PC-3 (cell line): ENCODE measurements around the gene ZNRF1. TPM values are rescaled to one million over a fixed set of nuclear protein-coding genes. Genes with fewer than 3 reads are reported as not detected.

Experiments
- ATAC-seq: fragments of 200-7000 bp; cut with Tn5 transposase; 2 replicates; pipeline ENCODE4 v1.9.1; 2020; ENCODE audit warnings: mild to moderate bottlenecking, moderate library complexity
- BruUV-seq: library from RNA; stranded (reverse); fragments of 400-500 nt; replicated peaks from 2 replicates; lab custom pipeline; 2021; lab: Mats Ljungman, UMichigan
- CTCF ChIA-PET: fragments of 300-600 bp; sonication (Branson Sonifier 250); formaldehyde crosslinking; loops from one replicate; lab custom pipeline; 2022; ENCODE audit warnings: antibody characterized with exemption; lab: Charles Lee
- POLR2A ChIA-PET: fragments of 300-600 bp; sonication (Branson Sonifier 250); formaldehyde crosslinking; loops from one replicate; lab custom pipeline; 2022; ENCODE audit warnings: antibody characterized with exemption; ENCODE audit not compliant: unreplicated experiment; lab: Charles Lee
- DNase-seq: peaks from one replicate; pipeline ENCODE4 v3.0.0-alpha.2; 2015
- H2AFZ ChIP-seq: fragments of 300-600 bp; sonication (generic); 2 replicates; pipeline ENCODE4 v1.6.0; 2016; ENCODE audit warnings: antibody characterized with exemption, low read length
- H3F3A ChIP-seq: fragments of 300-600 bp; sonication (generic); one replicate; pipeline ENCODE4 v1.6.0; 2017; ENCODE audit warnings: antibody characterized with exemption, low read length, control low read depth, mild to moderate bottlenecking; ENCODE audit not compliant: unreplicated experiment
- H3K27ac ChIP-seq: fragments of 300-600 bp; sonication (generic); 2 replicates; pipeline ENCODE4 v1.5.1; 2016; ENCODE audit warnings: mild to moderate bottlenecking, low read length
- H3K27me3 ChIP-seq: fragments of 300-600 bp; sonication (generic); 2 replicates; pipeline ENCODE4 v1.6.1; 2016; ENCODE audit warnings: low read length, mixed read lengths
- H3K36me3 ChIP-seq: fragments of 300-600 bp; sonication (generic); 2 replicates; pipeline ENCODE4 v1.6.1; 2016; ENCODE audit warnings: low read depth, mixed run types, low read length, mixed read lengths
- H3K4me1 ChIP-seq: fragments of 300-600 bp; sonication (generic); 2 replicates; pipeline ENCODE4 v1.5.1; 2016; ENCODE audit warnings: low read length; ENCODE audit not compliant: insufficient read depth
- H3K4me2 ChIP-seq: fragments of 300-600 bp; sonication (generic); 2 replicates; pipeline ENCODE4 v1.6.0; 2016; ENCODE audit warnings: low read length
- H3K4me3 ChIP-seq: fragments of 300-600 bp; sonication (generic); 2 replicates; pipeline ENCODE4 v1.5.1; 2016; ENCODE audit warnings: mild to moderate bottlenecking, low read length, mixed read lengths
- H3K79me2 ChIP-seq: fragments of 300-600 bp; sonication (generic); 2 replicates; pipeline ENCODE4 v1.6.1; 2017; ENCODE audit warnings: low read length, mixed read lengths
- H3K9ac ChIP-seq: fragments of 300-600 bp; sonication (generic); 2 replicates; pipeline ENCODE4 v1.6.0; 2016; ENCODE audit warnings: mild to moderate bottlenecking, low read length
- H3K9me2 ChIP-seq: fragments of 300-600 bp; sonication (generic); replicated peaks from 2 replicates; pipeline ENCODE4 v1.6.1; 2016; ENCODE audit warnings: mixed run types, low read length, mixed read lengths
- H3K9me3 ChIP-seq: fragments of 300-600 bp; sonication (generic); 2 replicates; pipeline ENCODE4 v1.6.1; 2016; ENCODE audit warnings: low read length, mixed read lengths
- H4K20me1 ChIP-seq: fragments of 300-600 bp; sonication (generic); 2 replicates; pipeline ENCODE4 v1.6.1; 2016; ENCODE audit warnings: low read length, mixed read lengths
- EZH2 ChIP-seq: fragments of 300-600 bp; sonication (generic); IDR thresholded peaks from one replicate; pipeline ENCODE4 v1.6.1; 2017; ENCODE audit warnings: antibody characterized with exemption, mild to moderate bottlenecking, low read length; ENCODE audit not compliant: unreplicated experiment
- EZH2phosphoT487 ChIP-seq: fragments of 300-600 bp; sonication (generic); IDR thresholded peaks from 2 replicates; pipeline ENCODE4 v1.6.1; 2018; ENCODE audit warnings: mild to moderate bottlenecking, antibody characterized with exemption, low read length, borderline replicate concordance
- intact Hi-C: fragments of 100-400 bp; cut with micrococcal nuclease; formaldehyde crosslinking; loops from 2 replicates; pipeline ENCODE4 v1.9.0; 2023
- total RNA-seq: library from RNA; depleted of rRNA; stranded (reverse); fragments of >200 nt; gene quantifications from 2 replicates; pipeline ENCODE4 v1.2.3, GENCODE V29; 2014
- TF ChIP-seq, protein P1 (sequence below): fragments of 300-600 bp; sonication (generic); conservative IDR thresholded peaks from 2 replicates; pipeline ENCODE4 v1.5.1; 2017; ENCODE audit warnings: antibody characterized with exemption, low read depth, mild to moderate bottlenecking, low read length

The ZNRF1 gene
- total RNA-seq, 1 experiment from 2014 or later = 60.4 TPM

DNA sequence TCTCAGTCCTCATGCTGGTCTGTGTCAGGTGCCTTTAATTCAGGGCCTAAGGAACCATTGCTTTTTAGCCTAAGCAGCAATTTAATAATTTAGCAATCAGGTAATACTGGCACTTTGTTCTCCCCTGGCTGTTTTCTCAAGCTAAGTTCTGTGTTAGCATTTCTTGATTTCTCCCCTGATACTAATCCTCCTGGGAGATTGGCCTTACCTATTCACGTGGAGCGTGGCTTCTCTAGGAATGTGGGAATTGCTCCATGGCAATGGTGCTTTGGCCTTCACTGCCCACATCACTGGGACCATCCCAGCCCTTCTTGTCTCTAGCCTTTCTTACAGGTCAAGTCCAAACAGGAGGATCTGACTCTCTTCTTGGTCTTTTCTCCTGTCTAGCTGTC is 55.7 kb downstream of the ZNRF1 start:
- H3K9ac ChIP-seq = no peak overlapping the region
- no peaks in the 10 kb centered on the region for H3K9me3 ChIP-seq
- ATAC-seq (no peak), DNase-seq (no peak)
- no peak overlapping the region for H3K4me3 ChIP-seq
- no peak overlapping the region for H2AFZ ChIP-seq
- H3K36me3 ChIP-seq = no peaks in the 10 kb centered on the region
- H3K79me2 ChIP-seq = peaks cover 90% of the 10 kb centered on the region
- H3K9me2 ChIP-seq = no peaks in the 10 kb centered on the region
- H3K27me3 ChIP-seq = no peaks in the 10 kb centered on the region
- peak overlapping the region; percentile 18; the same call in 1 of the 2 replicates for H3K27ac ChIP-seq
- intact Hi-C loops = no loop called here
- no peaks in the 10 kb centered on the region for H4K20me1 ChIP-seq
- ChIA-PET POLR2A (no interaction called here), CTCF (no interaction called here)
- TF ChIP-seq, protein P1, sequence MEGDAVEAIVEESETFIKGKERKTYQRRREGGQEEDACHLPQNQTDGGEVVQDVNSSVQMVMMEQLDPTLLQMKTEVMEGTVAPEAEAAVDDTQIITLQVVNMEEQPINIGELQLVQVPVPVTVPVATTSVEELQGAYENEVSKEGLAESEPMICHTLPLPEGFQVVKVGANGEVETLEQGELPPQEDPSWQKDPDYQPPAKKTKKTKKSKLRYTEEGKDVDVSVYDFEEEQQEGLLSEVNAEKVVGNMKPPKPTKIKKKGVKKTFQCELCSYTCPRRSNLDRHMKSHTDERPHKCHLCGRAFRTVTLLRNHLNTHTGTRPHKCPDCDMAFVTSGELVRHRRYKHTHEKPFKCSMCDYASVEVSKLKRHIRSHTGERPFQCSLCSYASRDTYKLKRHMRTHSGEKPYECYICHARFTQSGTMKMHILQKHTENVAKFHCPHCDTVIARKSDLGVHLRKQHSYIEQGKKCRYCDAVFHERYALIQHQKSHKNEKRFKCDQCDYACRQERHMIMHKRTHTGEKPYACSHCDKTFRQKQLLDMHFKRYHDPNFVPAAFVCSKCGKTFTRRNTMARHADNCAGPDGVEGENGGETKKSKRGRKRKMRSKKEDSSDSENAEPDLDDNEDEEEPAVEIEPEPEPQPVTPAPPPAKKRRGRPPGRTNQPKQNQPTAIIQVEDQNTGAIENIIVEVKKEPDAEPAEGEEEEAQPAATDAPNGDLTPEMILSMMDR = no peak
- TF ChIP-seq EZH2 = no peak
- no peak for TF ChIP-seq EZH2phosphoT487
- no peaks in the 10 kb centered on the region for H3F3A ChIP-seq
- BruUV-seq = no TSS peak
- H3K4me1 ChIP-seq = peaks cover 21% of the 10 kb centered on the region
- H3K4me2 ChIP-seq = peak overlapping the region; percentile 30

DNA sequence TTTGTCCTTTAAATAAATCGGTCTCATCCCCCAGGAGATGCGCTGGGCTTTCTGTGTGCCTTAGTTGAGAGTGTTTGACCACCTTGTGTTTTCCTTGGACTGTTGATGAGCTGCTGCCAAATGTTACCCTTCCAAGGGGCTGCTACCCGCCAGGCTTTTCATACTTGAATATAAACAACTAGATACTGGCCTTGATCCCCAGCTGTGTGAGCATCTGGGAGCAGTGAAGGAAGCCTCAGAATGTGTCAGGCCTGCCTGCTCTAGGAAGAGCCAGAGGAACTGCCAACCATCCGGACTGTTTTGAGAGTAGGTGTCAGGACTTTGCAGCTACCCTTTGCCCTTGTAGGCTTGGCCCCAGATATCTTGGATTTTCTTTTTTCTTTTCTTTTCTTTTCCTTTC is 60.0 kb downstream of the ZNRF1 start:
- Histone ChIP-seq H3K4me1 (peaks cover 17% of the 10 kb centered on the region), H3K36me3 (no peaks in the 10 kb centered on the region), H4K20me1 (no peaks in the 10 kb centered on the region), H3F3A (no peaks in the 10 kb centered on the region), H3K27ac (no peak overlapping the region), H2AFZ (no peak overlapping the region), H3K9me2 (no peaks in the 10 kb centered on the region), H3K27me3 (no peaks in the 10 kb centered on the region), H3K4me2 (no peak overlapping the region), H3K4me3 (no peak overlapping the region), H3K79me2 (peaks cover 98% of the 10 kb centered on the region), H3K9ac (no peak overlapping the region), H3K9me3 (no peaks in the 10 kb centered on the region)
- ATAC-seq (no peak), DNase-seq (no peak)
- no TSS peak for BruUV-seq
- TF ChIP-seq EZH2phosphoT487 (no peak), EZH2 (no peak)
- TF ChIP-seq, protein P1 = no peak
- ChIA-PET POLR2A (no interaction called here), CTCF (no interaction called here)
- intact Hi-C loops = no loop called here

DNA sequence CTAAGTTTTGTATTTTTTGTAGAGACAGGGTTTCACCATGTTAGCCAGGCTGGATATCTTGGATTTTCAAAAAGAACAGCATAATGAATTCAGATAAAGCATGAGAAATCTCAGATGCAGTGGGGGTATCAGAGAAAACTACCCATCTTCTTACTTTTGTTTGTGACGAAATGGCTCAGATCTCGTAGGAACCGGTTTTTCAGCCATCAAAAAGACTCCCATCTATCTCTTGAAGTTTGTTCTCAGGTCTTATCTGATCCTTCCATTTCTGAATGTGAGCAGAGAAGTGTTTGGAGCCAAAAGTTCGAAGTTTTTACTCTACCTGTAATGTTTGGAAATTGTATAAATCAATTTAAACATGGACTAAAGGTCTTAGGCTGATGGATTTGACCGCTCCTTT is 60.6 kb downstream of the ZNRF1 start:
- H3K9me2 ChIP-seq = no peaks in the 10 kb centered on the region
- no peak overlapping the region for H3K9ac ChIP-seq
- H3K9me3 ChIP-seq = no peaks in the 10 kb centered on the region
- no TSS peak for BruUV-seq
- H3F3A ChIP-seq = no peaks in the 10 kb centered on the region
- H3K4me3 ChIP-seq = no peak overlapping the region
- TF ChIP-seq EZH2 = no peak
- no peak for TF ChIP-seq EZH2phosphoT487
- TF ChIP-seq, protein P1 = no peak
- ChIA-PET POLR2A (interaction anchor here (0.6 kb wide), 1 partner anchor 558 kb away, joined by 45 read pairs; no protein-coding TSS in a partner anchor), CTCF (no interaction called here)
- H2AFZ ChIP-seq = no peak overlapping the region
- peaks cover 14% of the 10 kb centered on the region for H3K4me1 ChIP-seq
- intact Hi-C loops = no loop called here
- H3K27me3 ChIP-seq = no peaks in the 10 kb centered on the region
- H3K27ac ChIP-seq = no peak overlapping the region
- DNase-seq (no peak), ATAC-seq (no peak)
- H3K4me2 ChIP-seq = no peak overlapping the region
- H4K20me1 ChIP-seq = no peaks in the 10 kb centered on the region
- peaks cover 96% of the 10 kb centered on the region for H3K79me2 ChIP-seq
- H3K36me3 ChIP-seq = no peaks in the 10 kb centered on the region
